Activated CD4-positive, alpha-beta T cell treated with anti-CD3 and anti-CD28 coated beads for 4 hours (primary cell): ENCODE data around the gene CYP4F22.
A peak's percentile ranks its signal among the peaks of the same experiment; 100 is the strongest.
"Not testable (repeated sequence)": the region's sequence is repeated elsewhere in the genome, so short reads cannot be mapped to it uniquely, and the experiment has no call there.

ENCODE experiments used
- DNase-seq, 2 donors: peaks; one replicate each; pipeline ENCODE4 v3.0.0-alpha.2; 2020

The CYP4F22 gene

GRCh38 chr19:15495151-15495550 lies 13.2 kb upstream of the CYP4F22 start:
- DNase-seq, result no peak

DNA sequence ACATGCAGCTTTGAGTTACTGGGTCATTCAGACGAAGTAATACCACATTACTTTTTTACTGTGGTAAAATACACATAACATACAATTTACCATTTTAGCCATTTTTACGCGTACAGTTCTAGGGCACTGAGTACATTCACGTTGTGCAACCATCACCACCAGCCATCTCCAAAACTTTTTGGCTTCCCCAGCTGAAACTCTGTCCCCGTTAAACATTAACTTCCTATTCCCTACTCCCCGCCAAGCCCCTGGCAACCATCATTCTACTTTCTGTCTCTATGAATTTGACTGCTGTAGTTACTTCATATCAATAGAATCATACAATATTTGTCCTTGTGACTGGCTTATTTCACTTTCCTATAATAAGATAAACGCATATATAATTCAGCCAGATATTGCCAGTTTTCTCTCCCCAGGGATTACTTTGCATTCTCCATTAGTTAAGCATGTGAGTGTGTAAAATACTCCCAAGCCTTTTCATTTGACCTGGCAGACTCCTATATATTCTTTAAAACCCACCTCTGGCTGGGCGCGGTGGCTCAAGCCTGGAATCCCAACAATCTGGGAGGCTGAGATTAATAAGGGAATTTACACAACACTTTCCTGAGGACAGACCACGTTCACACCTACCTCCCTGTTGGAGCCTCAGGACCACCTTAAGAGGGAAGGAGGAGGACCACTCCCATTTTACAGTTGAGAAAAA lies 10.0 kb upstream of the CYP4F22 start:
- no peak for DNase-seq

GRCh38 chr19:15498910-15499309 lies 9.4 kb upstream of the CYP4F22 start:
- no peak for DNase-seq

DNA sequence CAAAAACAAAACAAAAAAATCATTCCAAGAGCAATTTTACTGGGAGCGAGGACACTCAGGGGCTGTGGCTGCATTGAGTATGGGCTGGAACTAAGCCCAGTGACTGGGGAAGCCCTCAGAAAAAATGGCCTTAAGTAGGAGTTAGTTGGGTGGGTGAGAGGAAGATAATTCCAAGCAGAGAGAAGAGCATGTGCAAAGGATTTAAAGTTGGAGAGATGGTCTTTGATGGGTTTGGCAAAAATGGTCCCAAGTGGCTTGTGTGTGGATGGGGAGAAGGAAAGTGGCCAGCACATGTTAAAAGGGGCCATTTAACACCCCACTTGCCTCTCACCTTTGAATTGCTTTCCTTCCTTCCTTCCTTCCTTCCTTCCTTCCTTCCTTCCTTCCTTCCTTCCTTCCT lies 6.7 kb upstream of the CYP4F22 start:
- DNase-seq, result no peak

GRCh38 chr19:15502264-15502663 lies 6.1 kb upstream of the CYP4F22 start:
- no peak for DNase-seq

- DNase-seq, result no peak
These were observed 2.2 kb upstream of the CYP4F22 start for GRCh38 chr19:15506074-15506571.

DNA sequence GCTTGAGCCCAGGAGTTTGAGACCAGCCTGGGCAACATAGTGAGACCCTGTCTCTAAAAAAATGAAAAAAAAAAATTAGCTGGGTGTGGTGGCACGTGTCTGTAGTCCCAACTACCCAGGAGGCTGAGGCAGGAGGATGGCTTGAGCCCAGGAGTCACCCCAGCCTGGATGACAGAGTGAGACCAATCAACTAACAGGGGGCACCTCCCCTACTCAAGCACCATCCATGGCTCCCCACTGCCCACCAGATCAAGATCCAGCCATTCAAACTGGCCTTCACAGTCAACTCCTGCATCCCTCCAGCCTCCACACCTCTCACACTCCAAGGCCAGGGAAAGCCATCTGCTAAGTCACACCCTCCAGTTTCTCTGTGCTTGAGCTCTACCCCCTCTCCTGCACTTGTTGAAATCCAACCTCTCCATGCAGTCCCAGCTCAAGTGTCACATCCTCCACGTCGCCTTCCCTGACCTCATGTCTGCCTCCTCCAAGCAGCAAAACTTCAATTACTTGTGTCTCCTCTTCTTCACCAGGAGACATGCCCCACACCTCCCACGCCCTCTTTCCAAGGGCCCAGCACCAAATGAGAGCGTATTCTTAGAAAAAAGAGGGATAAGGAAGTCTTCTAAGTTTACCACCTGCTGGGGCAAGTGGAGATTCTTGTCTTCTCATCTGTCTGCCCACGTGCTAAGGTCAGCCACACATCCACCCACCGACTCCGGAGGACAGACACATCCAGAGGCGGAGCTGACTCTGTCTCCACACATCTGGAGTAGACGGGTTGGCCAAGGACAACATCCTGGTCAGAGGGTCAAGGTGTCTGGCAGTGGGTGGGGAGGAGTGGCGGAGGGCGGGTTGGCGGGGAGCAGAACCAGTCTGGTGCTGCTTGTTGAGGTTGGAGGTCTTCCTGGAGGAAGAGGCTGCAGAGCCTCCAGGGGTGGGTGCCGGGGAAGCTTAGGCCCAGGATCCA lies 974 bp upstream of the CYP4F22 start:
- DNase-seq, result no peak

GRCh38 chr19:15511671-15512424 lies 3.5 kb downstream of the CYP4F22 start:
- no peak for DNase-seq

DNA sequence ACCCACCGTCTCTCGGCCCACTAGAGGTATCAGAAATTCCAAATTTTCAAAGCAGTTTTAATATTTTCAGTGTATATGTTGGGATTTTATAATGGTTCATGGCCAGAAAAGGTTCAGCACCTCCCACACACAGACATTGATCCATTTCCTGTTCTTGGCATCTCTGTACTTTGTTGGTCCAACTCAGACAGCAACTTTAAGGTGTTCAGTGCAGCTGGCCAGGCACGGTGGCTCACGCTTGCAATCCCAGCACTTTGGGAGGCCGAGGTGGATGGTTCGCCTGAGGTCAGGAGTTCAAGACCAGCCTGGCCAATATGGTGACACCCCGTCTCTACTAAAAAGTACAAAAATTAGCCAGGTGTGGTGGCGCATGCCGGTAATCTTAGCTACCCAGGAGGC lies 6.9 kb downstream of the CYP4F22 start:
- DNase-seq, result not testable (repeated sequence)

GRCh38 chr19:15516363-15516762 lies 8.0 kb downstream of the CYP4F22 start:
- no peak for DNase-seq

GRCh38 chr19:15517778-15518177 lies 9.5 kb downstream of the CYP4F22 start:
- DNase-seq, result no peak

DNA sequence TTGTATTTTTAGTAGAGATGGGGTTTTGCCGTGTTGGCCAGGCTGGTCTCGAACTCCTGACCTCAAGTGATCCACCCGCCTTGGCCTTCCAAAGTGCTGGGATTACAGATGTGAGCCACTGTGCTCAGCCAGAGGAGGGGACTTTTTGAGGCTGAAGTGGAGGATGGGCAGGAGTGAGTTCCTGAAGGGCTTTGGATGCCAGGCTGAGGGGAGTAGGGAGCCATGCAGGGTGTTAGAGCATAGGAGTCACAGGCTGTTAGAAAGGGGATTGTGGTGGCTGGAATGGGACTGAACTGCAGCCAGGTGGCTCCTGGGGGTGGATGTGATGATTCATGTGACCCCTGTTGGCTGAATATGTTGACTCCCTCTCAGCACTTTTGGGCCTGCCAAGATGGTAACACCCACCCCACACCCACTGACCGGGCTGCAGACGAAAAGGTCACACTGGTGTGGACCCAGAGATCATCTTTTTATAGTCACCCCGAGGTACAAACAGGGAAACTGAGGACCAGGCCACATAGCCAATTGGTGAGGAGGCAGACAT lies 11.2 kb downstream of the CYP4F22 start:
- DNase-seq, result no peak

- no peak for DNase-seq
These were observed 16.5 kb downstream of the CYP4F22 start for GRCh38 chr19:15524781-15525180.

DNA sequence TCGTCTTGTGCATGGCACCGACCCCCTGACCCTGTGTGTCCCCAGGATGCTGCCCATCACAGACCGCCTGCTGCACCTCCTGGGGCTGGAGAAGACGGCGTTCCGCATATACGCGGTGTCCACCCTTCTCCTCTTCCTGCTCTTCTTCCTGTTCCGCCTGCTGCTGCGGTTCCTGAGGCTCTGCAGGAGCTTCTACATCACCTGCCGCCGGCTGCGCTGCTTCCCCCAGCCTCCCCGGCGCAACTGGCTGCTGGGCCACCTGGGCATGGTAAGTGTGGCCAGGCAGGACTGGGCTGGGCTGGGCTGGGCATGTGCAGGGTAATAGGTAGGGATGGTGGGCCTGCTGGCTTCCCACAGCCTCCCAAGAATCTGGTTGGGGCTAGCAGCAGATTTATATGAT lies 17.0 kb downstream of the CYP4F22 start:
- DNase-seq, result no peak

GRCh38 chr19:15526408-15526807 lies 18.1 kb downstream of the CYP4F22 start:
- DNase-seq, result no peak

DNA sequence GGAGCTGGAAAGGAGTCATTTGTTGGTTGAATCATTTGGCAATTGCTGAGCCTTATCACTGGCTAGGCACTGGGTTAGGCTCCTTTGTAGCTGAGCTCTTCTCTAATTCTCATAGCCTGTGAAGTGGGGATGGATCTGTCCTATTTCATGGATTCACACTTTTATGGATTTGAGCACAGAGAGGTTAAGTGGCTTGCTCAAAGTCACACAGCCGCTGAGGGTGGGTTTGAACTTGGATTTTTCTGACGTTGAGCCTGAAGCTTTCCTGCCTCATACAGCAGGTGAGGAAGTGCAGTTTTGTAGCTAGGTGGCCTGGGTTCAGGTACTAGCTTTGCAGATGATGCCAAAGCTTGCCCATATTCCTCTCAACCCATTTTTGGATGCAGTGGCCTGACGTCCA lies 19.4 kb downstream of the CYP4F22 start:
- no peak for DNase-seq

- DNase-seq, result no peak
These were observed 21.5 kb downstream of the CYP4F22 start for GRCh38 chr19:15529774-15530372.

DNA sequence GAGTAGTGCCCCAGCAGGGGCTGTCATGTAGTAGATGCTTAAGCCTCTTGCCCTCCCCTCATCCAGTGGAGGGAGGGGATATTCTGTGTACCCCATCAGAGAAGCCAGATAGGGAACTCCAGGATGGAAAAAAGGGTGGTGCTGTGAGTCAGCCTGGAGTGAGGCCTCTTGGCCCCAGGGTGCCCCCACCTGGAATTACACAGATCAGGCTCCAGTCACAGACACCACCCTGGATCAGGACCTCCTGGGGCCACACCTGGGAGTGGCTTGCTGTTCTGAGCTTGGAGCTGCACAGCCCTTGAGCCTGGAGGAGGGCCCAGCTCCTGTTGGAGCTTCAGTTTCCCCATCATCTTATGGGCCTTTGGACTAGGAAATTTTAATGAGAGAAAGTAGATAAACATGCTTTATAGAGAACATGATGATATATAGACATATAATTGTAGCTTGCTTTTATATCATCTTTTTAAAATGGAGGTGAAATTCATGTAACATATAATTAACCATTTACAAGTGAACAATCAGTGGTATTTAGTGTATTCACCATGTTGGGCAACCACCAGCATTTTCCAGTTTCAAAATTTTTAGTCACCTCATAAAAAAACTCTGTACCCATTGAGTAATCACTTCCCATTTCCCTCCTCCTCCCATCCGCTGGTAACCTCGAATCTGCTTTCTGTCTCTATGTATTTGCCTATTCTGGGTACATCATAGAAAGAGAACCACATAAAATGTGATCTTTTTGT lies 24.6 kb downstream of the CYP4F22 start:
- no peak for DNase-seq

DNA sequence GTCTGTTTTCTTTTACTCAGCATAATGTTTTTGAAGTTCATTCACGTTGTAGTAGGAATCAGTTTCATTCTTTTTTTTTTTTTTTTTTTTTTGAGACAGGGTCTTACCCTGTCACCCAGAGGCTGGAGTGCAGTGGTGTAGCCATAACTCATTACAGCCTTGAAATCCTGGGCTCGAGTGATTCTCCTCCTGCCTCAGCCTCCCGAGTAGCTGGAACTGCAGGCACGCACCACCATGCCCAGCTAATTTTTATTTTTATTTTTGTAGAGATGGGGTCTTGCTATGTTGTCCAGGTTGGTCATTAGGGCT lies 25.2 kb downstream of the CYP4F22 start:
- not testable (repeated sequence) for DNase-seq

DNA sequence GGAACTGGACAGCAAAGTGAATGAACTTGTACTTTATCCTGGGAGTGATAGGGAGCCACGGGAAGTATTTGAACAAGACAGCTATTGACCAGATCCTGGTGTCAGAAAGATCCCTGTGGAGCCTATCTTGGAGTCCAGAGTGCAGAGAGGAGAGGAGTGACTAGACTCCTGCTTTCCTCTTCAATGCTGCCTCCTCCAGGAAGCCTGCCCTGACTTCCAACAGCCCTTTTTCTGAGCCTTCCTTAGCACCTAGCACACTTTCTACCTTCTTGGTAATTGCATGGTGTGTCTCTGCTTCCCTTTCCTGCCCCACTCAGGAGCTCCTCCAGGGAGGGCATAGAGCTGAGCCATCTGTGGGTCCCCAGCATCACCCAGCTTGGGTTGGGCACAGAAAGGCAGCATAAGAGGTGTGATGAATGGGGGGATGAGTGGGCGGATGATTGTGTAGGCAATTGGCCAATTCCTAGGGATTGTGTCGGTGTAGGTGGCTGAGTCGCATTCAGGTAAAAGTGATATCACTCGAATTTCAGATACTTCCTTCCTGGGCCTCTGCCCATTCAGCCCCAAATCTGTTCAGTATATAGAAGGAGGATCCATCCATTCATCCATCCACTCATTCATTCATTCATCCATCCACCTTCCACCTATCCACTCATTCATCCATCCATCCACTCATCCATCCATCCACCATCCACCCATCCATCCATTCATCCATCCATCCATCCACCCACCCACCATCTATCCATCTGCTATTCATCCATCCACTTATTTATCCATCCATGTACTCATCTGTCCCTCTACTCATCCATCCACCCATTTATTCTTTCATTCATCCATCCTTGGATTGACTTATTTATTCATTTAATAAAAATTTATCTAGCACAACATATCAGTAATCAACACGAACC lies 26.9 kb downstream of the CYP4F22 start:
- peak; percentile 28 to 47 for DNase-seq

GRCh38 chr19:15536350-15536749 lies 28.0 kb downstream of the CYP4F22 start:
- no peak for DNase-seq
